ENCODE measurements around the gene MROH2B. TPM values are rescaled to one million over a fixed set of nuclear protein-coding genes. Genes with fewer than 3 reads are reported as not detected.

Gene MROH2B
- total RNA-seq, 1 experiment from 2014 or later, result not detected

- H3K9me3 ChIP-seq (ENCODE audit: control insufficient read depth, insufficient read depth, low read depth, low read length), result no peaks in the 10 kb centered on the region
- no peaks in the 10 kb centered on the region for H3K4me1 ChIP-seq (ENCODE audit: control insufficient read depth, insufficient read depth, low read length)
- H3K36me3 ChIP-seq (ENCODE audit: control insufficient read depth, insufficient read depth, low read length), result no peaks in the 10 kb centered on the region
- DNase-seq (ENCODE audit: low read depth, low spot score) (no peak), ATAC-seq (no peak)
- intact Hi-C loops (cut with micrococcal nuclease; ENCODE audit: unreplicated experiment) (no loop called here), in situ Hi-C loops (cut with HindIII; ENCODE audit: low pct_unique_long_range_greater_than_20kb, low sequenced_read_pairs) (no loop called here)
- POLR2A ChIA-PET, result no interaction called here
- CTCF ChIA-PET, result no interaction called here
- H3K27ac ChIP-seq (ENCODE audit: low read length), result no peak overlapping the region
- BruUV-seq (replicated peaks), result no TSS peak
- H3K4me3 ChIP-seq (ENCODE audit: low read depth in 2 of 2, low read length in 2 of 2), result no peak overlapping the region
- no peak for TF ChIP-seq TCF7L2 (IDR thresholded peaks at IDR 0.05; ENCODE audit: low read depth, low read length)
- TF ChIP-seq POLR2AphosphoS5 (IDR thresholded peaks at IDR 0.05; ENCODE audit: low read depth, low read length), result no peak
- no peak for TF ChIP-seq CTCF (IDR thresholded peaks at IDR 0.05)
- TF ChIP-seq SIN3A (IDR thresholded peaks at IDR 0.05; ENCODE audit: borderline replicate concordance, insufficient read depth, low read depth, low read length), result no peak
- TF ChIP-seq, protein P1, sequence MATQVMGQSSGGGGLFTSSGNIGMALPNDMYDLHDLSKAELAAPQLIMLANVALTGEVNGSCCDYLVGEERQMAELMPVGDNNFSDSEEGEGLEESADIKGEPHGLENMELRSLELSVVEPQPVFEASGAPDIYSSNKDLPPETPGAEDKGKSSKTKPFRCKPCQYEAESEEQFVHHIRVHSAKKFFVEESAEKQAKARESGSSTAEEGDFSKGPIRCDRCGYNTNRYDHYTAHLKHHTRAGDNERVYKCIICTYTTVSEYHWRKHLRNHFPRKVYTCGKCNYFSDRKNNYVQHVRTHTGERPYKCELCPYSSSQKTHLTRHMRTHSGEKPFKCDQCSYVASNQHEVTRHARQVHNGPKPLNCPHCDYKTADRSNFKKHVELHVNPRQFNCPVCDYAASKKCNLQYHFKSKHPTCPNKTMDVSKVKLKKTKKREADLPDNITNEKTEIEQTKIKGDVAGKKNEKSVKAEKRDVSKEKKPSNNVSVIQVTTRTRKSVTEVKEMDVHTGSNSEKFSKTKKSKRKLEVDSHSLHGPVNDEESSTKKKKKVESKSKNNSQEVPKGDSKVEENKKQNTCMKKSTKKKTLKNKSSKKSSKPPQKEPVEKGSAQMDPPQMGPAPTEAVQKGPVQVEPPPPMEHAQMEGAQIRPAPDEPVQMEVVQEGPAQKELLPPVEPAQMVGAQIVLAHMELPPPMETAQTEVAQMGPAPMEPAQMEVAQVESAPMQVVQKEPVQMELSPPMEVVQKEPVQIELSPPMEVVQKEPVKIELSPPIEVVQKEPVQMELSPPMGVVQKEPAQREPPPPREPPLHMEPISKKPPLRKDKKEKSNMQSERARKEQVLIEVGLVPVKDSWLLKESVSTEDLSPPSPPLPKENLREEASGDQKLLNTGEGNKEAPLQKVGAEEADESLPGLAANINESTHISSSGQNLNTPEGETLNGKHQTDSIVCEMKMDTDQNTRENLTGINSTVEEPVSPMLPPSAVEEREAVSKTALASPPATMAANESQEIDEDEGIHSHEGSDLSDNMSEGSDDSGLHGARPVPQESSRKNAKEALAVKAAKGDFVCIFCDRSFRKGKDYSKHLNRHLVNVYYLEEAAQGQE (IDR thresholded peaks at IDR 0.05; ENCODE audit: insufficient read depth in 1 of 2, low read depth in 2 of 2, low read length in 1 of 2), result no peak
- H3K27me3 ChIP-seq (ENCODE audit: control insufficient read depth, insufficient read depth, low read length), result no peaks in the 10 kb centered on the region
Observed at GRCh38 chr5:41057231-41057630, 13.9 kb downstream of the MROH2B start.

DNA sequence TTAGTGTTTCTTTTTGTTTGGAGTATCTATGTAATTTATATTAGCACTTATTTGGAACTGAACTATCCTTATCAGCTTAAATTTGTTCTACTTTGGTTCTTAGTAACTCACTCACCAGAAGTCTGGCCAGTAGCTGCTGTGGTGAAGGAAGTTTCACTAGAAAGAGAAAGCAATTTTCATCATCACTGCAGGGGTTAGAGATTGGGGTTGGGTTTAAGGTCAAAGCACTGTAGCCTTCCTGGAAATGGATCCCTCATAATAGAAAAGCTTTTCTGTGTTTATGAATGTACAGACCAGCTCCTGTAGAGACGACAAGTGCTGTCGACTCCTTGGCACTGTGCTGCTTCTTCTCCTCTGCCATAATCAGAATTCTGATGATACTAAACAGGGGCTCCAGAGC is 22.2 kb downstream of the MROH2B start:
- DNase-seq (ENCODE audit: low read depth, low spot score), result no peak
- CTCF ChIA-PET, result interaction anchor here (0.6 kb wide), 1 partner anchor 475 kb away, joined by 3 read pairs; no protein-coding TSS in a partner anchor
- Histone ChIP-seq H3K36me3 (ENCODE audit: control insufficient read depth, insufficient read depth, low read length) (no peaks in the 10 kb centered on the region), H3K9me3 (ENCODE audit: control insufficient read depth, insufficient read depth, low read depth, low read length) (no peaks in the 10 kb centered on the region), H3K27me3 (ENCODE audit: control insufficient read depth, insufficient read depth, low read length) (no peaks in the 10 kb centered on the region), H3K27ac (ENCODE audit: low read length) (no peak overlapping the region), H3K4me3 (ENCODE audit: low read depth in 2 of 2, low read length in 2 of 2) (no peak overlapping the region), H3K4me1 (ENCODE audit: control insufficient read depth, insufficient read depth, low read length) (no peaks in the 10 kb centered on the region)
- TF ChIP-seq TCF7L2 (IDR thresholded peaks at IDR 0.05; ENCODE audit: low read depth, low read length) (no peak), POLR2AphosphoS5 (IDR thresholded peaks at IDR 0.05; ENCODE audit: low read depth, low read length) (no peak), SIN3A (IDR thresholded peaks at IDR 0.05; ENCODE audit: borderline replicate concordance, insufficient read depth, low read depth, low read length) (no peak), CTCF (IDR thresholded peaks at IDR 0.05) (no peak)
- TF ChIP-seq, protein P1 (IDR thresholded peaks at IDR 0.05; ENCODE audit: insufficient read depth in 1 of 2, low read depth in 2 of 2, low read length in 1 of 2), result no peak
- no TSS peak for BruUV-seq (replicated peaks)
- in situ Hi-C loops (cut with HindIII; ENCODE audit: low pct_unique_long_range_greater_than_20kb, low sequenced_read_pairs), result no loop called here
- no peak for ATAC-seq
- intact Hi-C loops (cut with micrococcal nuclease; ENCODE audit: unreplicated experiment), result no loop called here
- POLR2A ChIA-PET, result no interaction called here

Measured in Panc1 (cell line).